ENCODE data around the gene ZSCAN18.

The ZSCAN18 gene

DNA sequence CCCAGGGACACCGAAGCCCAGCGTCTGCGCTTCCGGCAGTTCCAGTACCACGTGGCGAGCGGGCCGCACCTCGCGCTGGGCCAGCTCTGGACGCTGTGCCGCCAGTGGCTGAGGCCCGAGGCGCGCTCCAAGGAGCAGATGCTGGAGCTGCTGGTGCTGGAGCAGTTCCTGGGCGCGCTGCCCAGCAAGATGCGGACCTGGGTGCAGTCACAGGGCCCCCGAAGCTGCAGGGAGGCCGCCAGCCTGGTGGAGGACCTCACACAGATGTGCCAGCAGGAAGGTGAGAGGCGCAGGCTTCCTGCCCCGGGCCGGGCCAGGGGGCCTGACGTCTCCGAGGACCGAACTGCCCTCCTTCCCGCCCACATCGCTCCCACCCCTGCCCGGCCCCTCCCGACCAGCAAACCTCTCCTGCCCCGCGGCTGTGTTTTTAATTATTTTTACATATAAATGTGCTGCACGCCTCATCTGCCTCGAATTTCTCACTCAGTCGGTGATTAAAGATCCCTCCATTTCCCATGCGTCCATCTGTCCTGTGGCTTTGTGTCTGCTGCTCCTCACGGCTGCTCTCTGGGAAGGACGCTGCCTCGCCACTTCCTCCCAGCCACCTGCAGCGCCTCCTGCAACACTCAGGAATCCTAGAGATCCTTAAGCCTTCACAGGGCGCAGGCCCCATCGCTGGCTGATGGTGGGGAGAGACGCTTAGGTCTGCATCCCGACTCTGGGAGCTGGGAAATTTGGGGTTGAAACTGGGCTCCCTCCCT is 59.9 kb downstream of the ZSCAN18 start:
- TF ChIP-seq, protein P1, sequence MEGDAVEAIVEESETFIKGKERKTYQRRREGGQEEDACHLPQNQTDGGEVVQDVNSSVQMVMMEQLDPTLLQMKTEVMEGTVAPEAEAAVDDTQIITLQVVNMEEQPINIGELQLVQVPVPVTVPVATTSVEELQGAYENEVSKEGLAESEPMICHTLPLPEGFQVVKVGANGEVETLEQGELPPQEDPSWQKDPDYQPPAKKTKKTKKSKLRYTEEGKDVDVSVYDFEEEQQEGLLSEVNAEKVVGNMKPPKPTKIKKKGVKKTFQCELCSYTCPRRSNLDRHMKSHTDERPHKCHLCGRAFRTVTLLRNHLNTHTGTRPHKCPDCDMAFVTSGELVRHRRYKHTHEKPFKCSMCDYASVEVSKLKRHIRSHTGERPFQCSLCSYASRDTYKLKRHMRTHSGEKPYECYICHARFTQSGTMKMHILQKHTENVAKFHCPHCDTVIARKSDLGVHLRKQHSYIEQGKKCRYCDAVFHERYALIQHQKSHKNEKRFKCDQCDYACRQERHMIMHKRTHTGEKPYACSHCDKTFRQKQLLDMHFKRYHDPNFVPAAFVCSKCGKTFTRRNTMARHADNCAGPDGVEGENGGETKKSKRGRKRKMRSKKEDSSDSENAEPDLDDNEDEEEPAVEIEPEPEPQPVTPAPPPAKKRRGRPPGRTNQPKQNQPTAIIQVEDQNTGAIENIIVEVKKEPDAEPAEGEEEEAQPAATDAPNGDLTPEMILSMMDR (IDR thresholded peaks at IDR 0.05; ENCODE audit: low read depth, low read length): no peak
- no peak overlapping the region for H3K4me3 ChIP-seq (replicated peaks in 1 of 2; ENCODE audit: low read depth in 2 of 2, low read length in 2 of 2)
- DNase-seq (ENCODE audit: low read depth in 2 of 2): no peak

DNA sequence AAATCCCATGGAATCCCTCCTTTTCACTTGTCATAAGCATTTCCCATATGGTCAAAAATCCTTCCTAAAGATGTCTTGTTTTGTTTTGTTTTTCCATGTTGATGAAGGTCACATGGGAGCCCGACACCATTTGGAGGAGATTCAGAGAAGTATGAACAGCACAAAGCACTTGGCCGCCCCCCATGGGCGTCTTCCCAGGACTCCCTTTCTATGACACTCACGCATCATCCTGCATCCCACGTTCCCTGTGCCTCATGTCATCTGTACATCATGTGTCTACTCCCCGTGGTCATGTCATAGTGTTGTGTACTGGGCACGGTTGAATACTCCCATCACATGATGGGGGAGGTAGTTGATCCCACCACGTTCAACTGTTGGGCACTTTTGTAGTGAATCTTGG is 62.2 kb downstream of the ZSCAN18 start:
- no peak for DNase-seq (ENCODE audit: low read depth in 2 of 2)
- TF ChIP-seq, protein P1 (IDR thresholded peaks at IDR 0.05; ENCODE audit: low read depth, low read length): no peak
- no peak overlapping the region for H3K4me3 ChIP-seq (replicated peaks in 1 of 2; ENCODE audit: low read depth in 2 of 2, low read length in 2 of 2)

DNA sequence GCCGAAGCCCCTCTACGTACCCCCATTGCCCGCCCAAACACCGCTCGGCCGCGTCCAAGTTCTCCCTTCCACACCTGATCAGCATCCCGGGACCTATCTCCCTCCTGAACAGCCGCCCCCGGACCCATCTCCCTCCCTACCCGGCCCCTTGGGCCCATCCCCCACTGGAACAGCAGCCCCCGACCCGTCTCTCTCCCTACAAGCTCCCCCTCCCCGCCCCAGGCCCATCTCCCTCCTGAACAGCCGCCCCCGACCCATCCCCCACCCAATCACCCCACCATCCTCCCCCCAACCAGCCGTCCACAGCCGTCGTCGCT is 63.6 kb downstream of the ZSCAN18 start:
- TF ChIP-seq, protein P1 (IDR thresholded peaks at IDR 0.05; ENCODE audit: low read depth, low read length): no peak
- DNase-seq (ENCODE audit: low read depth in 2 of 2): no peak
- H3K4me3 ChIP-seq (replicated peaks in 1 of 2; ENCODE audit: low read depth in 2 of 2, low read length in 2 of 2): peak overlapping the region; percentile 31 to 41

Data from cardiac fibroblast (primary cell).